Right hindlimb (tissue), 1 donor: ENCODE measurements around the gene NOL9.

Experiments used
- DNase-seq: peaks from one replicate; pipeline ENCODE4 v3.0.0-alpha.2; 2018

The NOL9 gene

GRCh38 chr1:6588893-6589520 lies 34.7 kb upstream of the NOL9 start:
- DNase-seq = no peak

- no peak for DNase-seq
Measured at GRCh38 chr1:6588128-6588892, 34.0 kb upstream of the NOL9 start.

DNA sequence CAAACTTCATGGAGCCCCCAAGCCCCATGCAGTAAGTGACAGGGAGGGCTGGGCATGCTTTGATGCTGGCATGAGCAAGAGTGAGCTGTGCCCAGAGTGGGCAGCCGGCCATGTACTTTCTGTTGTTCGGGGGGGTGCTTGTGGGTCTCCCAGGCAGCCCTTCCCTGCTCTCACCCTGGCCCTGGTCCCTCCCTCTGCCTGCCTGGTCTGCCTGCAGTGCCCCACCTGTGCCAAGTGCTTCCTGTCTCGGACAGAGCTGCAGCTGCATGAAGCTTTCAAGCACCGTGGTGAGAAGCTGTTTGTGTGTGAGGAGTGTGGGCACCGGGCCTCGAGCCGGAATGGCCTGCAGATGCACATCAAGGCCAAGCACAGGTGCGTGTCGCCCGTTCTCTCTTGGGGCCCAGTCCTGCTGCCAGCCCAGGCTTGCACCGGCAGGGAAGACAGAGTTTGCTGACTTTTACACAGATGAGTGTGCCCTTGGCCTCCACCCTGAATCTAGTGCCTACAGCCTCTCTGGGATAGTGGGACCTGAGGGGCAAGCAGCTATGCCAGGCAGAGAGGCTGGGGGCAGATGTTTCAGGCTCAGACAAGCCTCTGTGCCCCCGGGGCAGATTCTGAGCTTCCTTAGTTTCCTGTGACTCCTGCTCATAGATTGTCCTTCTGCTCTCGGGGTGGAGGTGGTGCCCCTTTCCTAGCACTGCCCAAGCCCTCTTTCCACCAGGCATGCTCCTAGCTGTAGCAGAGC lies 33.1 kb upstream of the NOL9 start:
- peak; percentile 66 for DNase-seq

GRCh38 chr1:6586404-6586816 lies 32.1 kb upstream of the NOL9 start:
- no peak for DNase-seq

- DNase-seq = no peak
Measured at GRCh38 chr1:6585841-6586240, 31.5 kb upstream of the NOL9 start.

GRCh38 chr1:6585081-6585722 lies 30.9 kb upstream of the NOL9 start:
- DNase-seq = no peak

DNA sequence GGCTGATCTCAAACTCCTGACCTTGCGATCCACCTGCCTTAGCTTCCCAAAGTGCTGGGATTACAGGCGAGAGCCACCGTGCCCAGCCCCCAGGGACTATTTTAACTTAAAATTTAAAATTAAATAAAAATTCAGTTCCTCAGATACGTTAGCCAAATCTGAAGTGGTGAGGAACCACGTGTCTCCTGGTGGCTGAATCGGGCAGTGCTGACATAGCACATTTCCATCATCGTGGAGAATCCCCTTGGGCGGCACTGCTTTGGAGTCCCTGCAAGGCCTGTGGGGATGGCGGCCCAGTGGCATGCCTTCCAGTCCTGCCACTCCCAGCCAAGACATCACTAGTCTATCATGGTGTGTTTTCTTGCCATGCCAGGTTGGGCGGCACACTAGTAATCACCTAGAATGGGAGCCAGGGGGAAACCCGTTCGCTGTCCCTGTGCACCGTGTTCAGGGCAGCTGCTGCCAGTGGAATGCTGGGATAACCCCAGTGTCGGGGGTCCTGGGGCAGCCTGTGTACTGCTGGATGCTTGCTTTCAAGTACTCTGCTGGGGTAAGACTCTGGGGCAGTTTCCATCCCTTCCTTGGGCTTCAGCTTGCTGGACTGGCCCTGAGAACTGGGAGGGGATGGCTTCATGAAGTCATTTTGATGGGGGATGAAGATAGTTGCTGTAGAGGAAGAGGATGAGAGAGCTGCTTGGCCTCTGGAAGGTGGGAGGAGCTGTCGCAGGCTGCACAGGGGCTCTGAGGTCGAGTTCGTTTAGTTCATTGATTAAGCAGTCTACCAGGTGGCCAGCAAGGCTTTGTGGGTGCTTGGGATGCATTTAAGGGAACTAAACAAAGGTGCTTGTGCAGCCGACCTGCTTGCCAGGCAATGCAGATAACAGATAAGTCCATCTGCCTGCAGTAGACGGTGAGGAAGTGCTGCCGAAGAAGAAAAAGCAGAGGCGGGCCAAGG lies 30.1 kb upstream of the NOL9 start:
- DNase-seq = no peak

DNA sequence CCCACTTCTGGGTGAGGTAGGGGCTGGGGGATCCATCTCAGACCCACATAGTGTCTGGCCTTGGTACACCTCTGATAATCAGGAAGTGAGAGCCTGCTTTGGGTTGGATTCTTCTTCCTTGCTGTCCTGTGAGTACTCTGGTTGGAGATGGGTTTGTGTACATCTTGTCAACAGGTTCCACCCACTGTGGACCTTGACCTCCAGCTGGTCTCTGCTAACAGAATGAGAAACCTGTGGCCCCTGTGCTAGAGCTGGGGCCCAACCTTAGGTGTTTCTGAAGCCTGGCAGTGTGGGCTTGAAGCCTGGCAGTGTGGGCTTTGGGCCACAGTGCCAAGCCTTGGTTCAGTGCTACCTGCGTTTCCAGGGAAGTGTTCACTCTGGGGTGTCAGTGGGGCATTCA lies 28.1 kb upstream of the NOL9 start:
- no peak for DNase-seq

GRCh38 chr1:6581561-6582305 lies 27.4 kb upstream of the NOL9 start:
- DNase-seq = no peak

GRCh38 chr1:6580593-6581409 lies 26.5 kb upstream of the NOL9 start:
- no peak for DNase-seq

DNA sequence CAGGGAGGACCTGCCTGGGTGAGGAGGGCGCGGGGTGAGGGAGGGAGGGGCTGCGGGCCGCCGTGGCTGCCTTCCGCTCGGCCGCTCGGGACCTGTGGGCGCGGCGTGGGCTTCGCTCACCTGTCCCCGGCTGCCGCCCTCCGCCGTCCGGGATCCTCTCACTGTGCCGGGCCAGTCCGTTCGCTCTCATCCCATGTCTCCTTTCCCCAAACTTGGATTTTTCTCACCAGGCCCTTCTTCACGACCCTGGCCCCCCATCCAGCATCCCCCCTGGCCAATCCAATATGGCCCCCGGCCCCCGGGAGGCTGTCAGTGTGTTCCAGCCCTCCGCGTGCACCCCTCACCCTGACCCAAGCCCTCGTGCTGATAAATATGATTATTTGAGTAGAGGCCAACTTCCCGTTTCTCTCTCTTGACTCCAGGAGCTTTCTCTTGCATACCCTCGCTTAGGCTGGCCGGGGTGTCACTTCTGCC lies 25.8 kb upstream of the NOL9 start:
- no peak for DNase-seq

- DNase-seq = peak; percentile 100
Measured at GRCh38 chr1:6579374-6580118, 25.2 kb upstream of the NOL9 start, which contains the start of gene ZBTB48. TSS of gene ZBTB48 (plus strand) at chr1:6579994. CDS start at chr1:6580610, 616 bp downstream.

DNA sequence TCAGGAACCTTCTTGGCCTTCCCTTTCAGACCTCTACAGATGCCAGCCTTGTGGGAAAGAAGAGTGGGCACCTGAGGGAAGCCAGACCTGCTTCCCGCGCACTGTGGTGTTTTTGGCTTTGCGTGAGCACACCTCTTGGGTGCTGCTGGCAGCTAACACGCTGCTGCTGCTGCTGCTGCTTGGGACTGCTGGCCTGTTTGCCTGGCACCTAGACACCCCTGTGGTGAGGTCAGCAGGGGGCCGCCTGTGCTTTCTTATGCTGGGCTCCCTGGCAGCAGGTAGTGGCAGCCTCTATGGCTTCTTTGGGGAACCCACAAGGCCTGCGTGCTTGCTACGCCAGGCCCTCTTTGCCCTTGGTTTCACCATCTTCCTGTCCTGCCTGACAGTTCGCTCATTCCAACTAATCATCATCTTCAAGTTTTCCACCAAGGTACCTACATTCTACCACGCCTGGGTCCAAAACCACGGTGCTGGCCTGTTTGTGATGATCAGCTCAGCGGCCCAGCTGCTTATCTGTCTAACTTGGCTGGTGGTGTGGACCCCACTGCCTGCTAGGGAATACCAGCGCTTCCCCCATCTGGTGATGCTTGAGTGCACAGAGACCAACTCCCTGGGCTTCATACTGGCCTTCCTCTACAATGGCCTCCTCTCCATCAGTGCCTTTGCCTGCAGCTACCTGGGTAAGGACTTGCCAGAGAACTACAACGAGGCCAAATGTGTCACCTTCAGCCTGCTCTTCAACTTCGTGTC lies 24.5 kb upstream of the NOL9 start:
- DNase-seq = no peak

- DNase-seq = no peak
Measured at GRCh38 chr1:6577831-6578525, 23.7 kb upstream of the NOL9 start.

- DNase-seq = no peak
Measured at GRCh38 chr1:6574818-6575217, 20.5 kb upstream of the NOL9 start.

DNA sequence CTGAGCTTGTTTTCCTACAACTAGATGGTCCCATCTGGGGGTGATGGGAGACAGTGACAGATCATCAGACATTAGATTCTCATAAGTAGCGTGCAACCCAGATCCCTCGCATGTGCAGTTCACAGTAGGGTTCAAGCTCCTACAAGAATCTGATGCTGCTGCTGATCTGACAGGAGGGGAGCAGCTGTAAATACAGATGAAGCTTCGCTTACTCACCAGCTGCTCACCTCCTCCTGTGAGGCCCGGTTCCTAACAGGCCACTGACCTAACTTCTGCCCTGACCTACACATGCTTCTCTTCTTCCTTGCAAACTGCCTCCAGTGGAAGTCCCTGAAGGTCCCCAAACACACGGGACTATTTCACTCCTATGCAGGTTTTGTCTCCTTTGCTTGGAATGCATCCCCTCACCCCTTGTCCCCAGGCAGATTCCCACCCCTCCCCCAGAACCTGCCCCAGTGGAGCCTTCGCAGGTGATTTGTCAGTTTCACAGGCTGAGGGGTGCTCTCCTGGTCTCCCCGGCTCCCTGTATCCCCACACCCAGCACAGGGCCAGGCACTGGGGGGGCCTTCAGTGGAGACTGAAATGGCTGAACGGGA lies 19.8 kb upstream of the NOL9 start:
- DNase-seq = no peak

DNA sequence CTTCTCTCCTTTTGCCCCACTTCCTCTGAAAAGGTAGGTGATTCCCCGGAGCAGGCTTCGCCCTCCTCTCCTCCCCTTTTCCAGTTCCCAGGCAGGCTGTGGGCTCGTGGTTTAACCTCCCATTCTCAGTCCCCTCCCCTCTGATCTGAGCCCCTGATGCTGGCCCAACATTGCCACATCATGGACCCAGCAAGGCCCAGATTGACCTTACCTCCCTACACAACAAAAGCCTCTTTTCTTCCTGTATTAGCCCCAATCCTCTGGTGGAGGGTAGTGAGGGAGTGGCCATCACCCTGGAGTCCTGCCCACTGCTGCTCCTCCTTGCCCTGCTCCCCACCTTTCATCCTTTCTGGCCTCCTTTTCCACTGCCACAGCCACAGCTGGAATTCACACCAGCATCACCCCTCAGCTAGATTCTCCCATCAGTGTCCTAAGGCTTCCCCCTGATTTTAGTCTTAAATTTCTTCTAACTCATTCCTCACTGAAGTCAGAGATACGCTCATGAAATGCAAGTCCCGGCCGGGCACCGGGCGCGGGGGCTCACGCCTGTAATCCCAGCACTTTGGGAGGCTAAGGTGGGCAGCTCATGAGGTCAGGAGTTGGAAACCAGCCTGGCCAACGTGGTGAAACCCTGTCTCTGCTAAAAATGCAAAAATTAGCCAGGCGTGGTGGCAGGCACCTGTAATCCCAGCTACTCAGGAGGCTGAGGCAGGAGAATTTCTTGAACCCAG lies 18.5 kb upstream of the NOL9 start:
- DNase-seq = no peak
